Esophagus squamous epithelium (tissue), 5 donors: Measurements from ENCODE around the gene SORL1. TPM values are rescaled to one million over a fixed set of nuclear protein-coding genes. Genes with fewer than 3 reads are reported as not detected.

Experiments
- DNase-seq: peaks from one replicate; lab custom pipeline; 2025; lab: John Stamatoyannopoulos, UW
- H3K27ac ChIP-seq, 4 donors: fragments of 200-600 bp; sonication (generic); one replicate each; pipeline ENCODE4 v1.5.1; 2016 to 2019; ENCODE audit warnings: mild to moderate bottlenecking in 1 of 4
- H3K27me3 ChIP-seq, 4 donors: fragments of 200-600 bp; sonication (generic); 1 replicate in 3 of 4; 2 replicates in 1 of 4; pipeline versions ENCODE4 v1.5.1 to v1.6.0; 2017 to 2021; ENCODE audit warnings: antibody characterized with exemption in 1 of 4
- H3K36me3 ChIP-seq, 3 donors: fragments of 200-600 bp; sonication (generic); one replicate each; pipeline ENCODE4 v1.5.1; 2016 to 2019
- H3K4me1 ChIP-seq, 3 donors: fragments of 200-600 bp; sonication (generic); one replicate each; pipeline ENCODE4 v1.5.1; 2017 to 2019
- H3K4me3 ChIP-seq, 4 donors: fragments of 200-600 bp; sonication (generic); 1 replicate in 3 of 4; 2 replicates in 1 of 4; pipeline ENCODE4 v1.5.1; 2016 to 2019; ENCODE audit warnings: mild to moderate bottlenecking in 2 of 4, moderate library complexity in 1 of 4
- H3K9me3 ChIP-seq, 3 donors: fragments of 200-600 bp; sonication (generic); one replicate each; pipeline ENCODE4 v1.5.1; 2016 to 2019
- CTCF ChIP-seq, 6 experiments: fragments of 450-650 bp in 4 of 6; fragments of 200-600 bp in 2 of 6; sonication (generic) in 2 of 6; IDR thresholded peaks; one replicate each; pipeline ENCODE4 v1.5.1; 2016 to 2019; ENCODE audit warnings: antibody characterized with exemption in 6 of 6, mild to moderate bottlenecking in 4 of 6, moderate library complexity in 4 of 6
- POLR2A ChIP-seq, 4 donors: fragments of 450-650 bp; IDR thresholded peaks; one replicate each; pipeline ENCODE4 v1.6.1; 2017; ENCODE audit warnings: antibody characterized with exemption in 4 of 4, mild to moderate bottlenecking in 4 of 4, moderate library complexity in 3 of 4
- WGBS, 2 donors: methylation state at CpG; one replicate each; pipeline ENCODE4 v1.1.5; 2018; 5-methylcytosine and 5-hydroxymethylcytosine counted together
- intact Hi-C: fragments of 100-400 bp; cut with DNase I; formaldehyde crosslinking; loops from one replicate; pipeline ENCODE4 v1.15.0; 2022
- total RNA-seq, 4 donors: library from RNA; depleted of rRNA; stranded (reverse); fragments of >200 nt; gene quantifications; one replicate each; pipeline ENCODE4 v1.1.0, GENCODE V29; 2016
- donor health status: DM: yes; HTN: yes; CAD: no.

Gene SORL1
- total RNA-seq, 4 donors from 2014 or later = 6.8 to 19.9 (median 16.3) TPM

GRCh38 chr11:121523581-121524232 lies 71.6 kb downstream of the SORL1 start:
- intact Hi-C loops = no loop called here
- H3K27me3 ChIP-seq = no peaks in the 10 kb centered on the region
- H3K27ac ChIP-seq = no peak overlapping the region
- no peak overlapping the region for H3K4me3 ChIP-seq
- TF ChIP-seq POLR2A (IDR thresholded peaks at IDR 0.05) (no peak), CTCF (IDR thresholded peaks at IDR 0.05) (no peak)
- 78 to 82% methylated on average over 12 to 13 of the region's 13 CpGs for WGBS, 2 donors
- H3K36me3 ChIP-seq = peaks cover 0 to 36% (median 0%) of the 10 kb centered on the region in 3 donors
- no peak for DNase-seq
- H3K4me1 ChIP-seq = peaks cover 0 to 12% (median 0%) of the 10 kb centered on the region in 3 donors
- H3K9me3 ChIP-seq = peaks cover 0 to 10% (median 0%) of the 10 kb centered on the region in 3 donors

GRCh38 chr11:121524233-121524631 lies 72.1 kb downstream of the SORL1 start:
- Histone ChIP-seq H3K9me3 (peaks cover 0 to 10% (median 0%) of the 10 kb centered on the region in 3 donors), H3K4me3 (no peak overlapping the region), H3K27me3 (no peaks in the 10 kb centered on the region), H3K4me1 (peaks cover 0 to 12% (median 0%) of the 10 kb centered on the region in 3 donors), H3K36me3 (peaks cover 0 to 39% (median 0%) of the 10 kb centered on the region in 3 donors), H3K27ac (no peak overlapping the region)
- intact Hi-C loops = no loop called here
- 60 to 78% methylated on average over 1 to 4 of the region's 4 CpGs for WGBS, 2 donors
- TF ChIP-seq POLR2A (IDR thresholded peaks at IDR 0.05) (no peak), CTCF (IDR thresholded peaks at IDR 0.05) (no peak)
- DNase-seq = no peak

- no peaks in the 10 kb centered on the region for H3K27me3 ChIP-seq
- no peak overlapping the region for H3K4me3 ChIP-seq
- H3K4me1 ChIP-seq = peaks cover 0 to 12% (median 0%) of the 10 kb centered on the region in 3 donors
- H3K9me3 ChIP-seq = peaks cover 0 to 11% (median 10%) of the 10 kb centered on the region in 3 donors
- H3K36me3 ChIP-seq = peaks cover 0 to 43% (median 0%) of the 10 kb centered on the region in 3 donors
- H3K27ac ChIP-seq = no peak overlapping the region
- DNase-seq = no peak
- no peak for TF ChIP-seq POLR2A (IDR thresholded peaks at IDR 0.05)
- TF ChIP-seq CTCF (IDR thresholded peaks at IDR 0.05) = no peak
- intact Hi-C loops = no loop called here
Measured at GRCh38 chr11:121525376-121525775, 73.3 kb downstream of the SORL1 start.

- Histone ChIP-seq H3K9me3 (peaks cover 0 to 11% (median 5%) of the 10 kb centered on the region in 3 donors), H3K27me3 (no peaks in the 10 kb centered on the region), H3K27ac (no peak overlapping the region), H3K36me3 (peaks cover 0 to 48% (median 0%) of the 10 kb centered on the region in 3 donors), H3K4me1 (no peaks in the 10 kb centered on the region), H3K4me3 (no peak overlapping the region)
- 93 to 95% methylated on average over 2 of the region's 2 CpGs for WGBS, 2 donors
- TF ChIP-seq POLR2A (IDR thresholded peaks at IDR 0.05) (no peak), CTCF (IDR thresholded peaks at IDR 0.05) (no peak)
- intact Hi-C loops = no loop called here
- DNase-seq = no peak
Measured at GRCh38 chr11:121530257-121530656, 78.1 kb downstream of the SORL1 start.

GRCh38 chr11:121533601-121534000 lies 81.5 kb downstream of the SORL1 start:
- Histone ChIP-seq H3K9me3 (peaks cover 0 to 11% (median 0%) of the 10 kb centered on the region in 3 donors), H3K27ac (no peak overlapping the region), H3K4me1 (no peaks in the 10 kb centered on the region), H3K4me3 (no peak overlapping the region), H3K27me3 (no peaks in the 10 kb centered on the region), H3K36me3 (peaks cover 0 to 50% (median 0%) of the 10 kb centered on the region in 3 donors)
- DNase-seq = no peak
- intact Hi-C loops = no loop called here
- TF ChIP-seq CTCF (IDR thresholded peaks at IDR 0.05) = no peak
- no peak for TF ChIP-seq POLR2A (IDR thresholded peaks at IDR 0.05)
- 36 to 55% methylated on average over 2 to 3 of the region's 3 CpGs for WGBS, 2 donors
